NCI-H748 (cell line): ENCODE results near the gene CFAP92.

Experiments
- DNase-seq: peaks from one replicate; lab custom pipeline; 2025; ENCODE audit not compliant: unreplicated experiment; lab: John Stamatoyannopoulos, UW

CFAP92 gene

DNA sequence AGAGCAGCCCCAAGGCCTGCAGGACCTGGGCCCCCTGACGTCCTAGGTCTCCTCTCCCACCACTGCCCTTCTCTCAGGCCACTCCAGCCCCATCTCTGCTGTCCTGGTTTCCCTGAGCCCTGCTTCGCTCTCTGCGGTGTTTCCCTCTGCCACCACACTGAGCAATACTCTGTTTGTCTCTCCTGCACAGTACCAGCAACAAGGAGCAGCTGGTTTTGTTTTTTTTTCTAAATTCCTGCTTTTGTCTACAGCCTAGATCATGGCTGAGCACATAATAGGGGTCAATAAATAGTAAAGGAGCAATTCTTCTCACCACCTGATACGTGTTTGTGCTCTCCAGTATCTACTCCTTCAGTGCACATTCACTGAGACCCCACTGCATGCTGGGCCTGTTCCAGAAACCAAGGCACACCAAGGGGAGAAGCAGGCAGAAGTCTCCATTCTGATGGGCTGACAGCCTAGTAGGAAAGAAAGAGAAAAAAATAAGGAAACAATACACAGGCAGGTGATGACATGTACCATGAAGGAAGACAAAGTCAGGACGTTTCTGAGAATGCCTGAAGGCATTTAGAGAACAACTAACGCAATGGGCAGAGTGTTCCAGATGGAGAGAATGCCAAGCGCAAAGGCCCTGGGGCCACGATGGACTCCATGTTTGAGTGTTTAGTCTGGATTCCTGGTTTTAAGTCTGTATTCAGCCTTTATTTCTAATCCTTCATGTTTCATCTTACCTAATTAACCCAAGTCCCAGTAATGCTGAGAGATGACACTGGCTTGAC lies 120.4 kb downstream of the CFAP92 start:
- peak; percentile 12 for DNase-seq

DNA sequence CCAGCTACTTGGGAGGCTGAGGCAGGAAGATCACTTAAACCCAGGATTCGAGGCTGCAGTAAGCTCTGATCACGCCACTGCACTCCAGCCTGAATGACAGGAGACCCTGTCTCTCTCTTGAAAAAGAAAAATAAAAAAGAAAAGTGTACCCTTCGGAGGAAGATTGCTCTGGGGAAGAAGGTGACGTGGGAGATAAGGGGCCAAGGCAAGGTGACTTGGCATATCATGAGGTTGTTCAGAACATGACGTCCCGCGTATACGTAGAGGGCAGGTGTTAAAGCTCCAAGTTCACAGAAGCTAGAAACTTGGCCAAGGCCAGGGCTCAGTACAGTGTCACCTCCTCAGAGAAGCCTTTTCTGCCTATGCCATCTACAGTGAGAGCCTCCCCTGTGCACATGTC lies 121.1 kb downstream of the CFAP92 start:
- DNase-seq: no peak

DNA sequence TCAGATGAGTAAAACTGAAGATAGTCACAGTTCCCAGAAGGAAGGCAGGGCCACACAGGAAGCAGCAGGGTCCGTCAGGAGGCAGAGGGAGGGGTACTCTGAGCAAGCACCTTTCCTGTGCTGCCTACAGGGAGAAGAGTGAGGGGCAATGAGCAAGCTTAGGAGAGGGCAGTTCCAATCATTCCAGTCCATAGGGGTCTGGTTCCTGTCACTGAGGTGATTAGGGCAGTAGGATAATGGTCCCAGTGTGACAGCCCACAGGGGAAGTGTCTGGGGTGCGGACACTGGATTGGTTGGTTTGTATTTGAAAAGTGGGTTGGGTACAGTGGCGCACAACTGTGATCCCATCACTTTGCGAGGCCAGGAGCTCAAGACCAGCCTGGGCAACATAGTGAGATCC lies 121.6 kb downstream of the CFAP92 start:
- DNase-seq: no peak

DNA sequence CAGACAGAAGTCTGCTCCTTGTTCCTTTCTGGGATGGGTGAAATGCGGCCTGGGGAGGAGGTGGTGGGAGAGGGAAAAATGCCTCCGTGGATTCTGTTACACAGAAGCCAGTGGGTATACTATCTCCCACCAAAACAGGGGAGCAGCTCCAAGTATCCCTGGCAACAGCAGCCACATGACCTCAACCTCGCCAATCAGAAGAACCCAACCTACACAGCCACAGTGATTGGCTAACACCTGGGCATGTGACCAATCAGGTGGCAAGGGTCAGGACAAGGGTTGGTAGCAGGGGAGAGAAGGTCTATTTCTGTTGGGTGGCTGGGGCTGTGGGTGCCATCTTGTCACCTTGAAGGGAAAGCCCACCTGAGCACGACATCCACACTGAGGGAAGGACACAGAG lies 123.5 kb downstream of the CFAP92 start:
- no peak for DNase-seq

DNA sequence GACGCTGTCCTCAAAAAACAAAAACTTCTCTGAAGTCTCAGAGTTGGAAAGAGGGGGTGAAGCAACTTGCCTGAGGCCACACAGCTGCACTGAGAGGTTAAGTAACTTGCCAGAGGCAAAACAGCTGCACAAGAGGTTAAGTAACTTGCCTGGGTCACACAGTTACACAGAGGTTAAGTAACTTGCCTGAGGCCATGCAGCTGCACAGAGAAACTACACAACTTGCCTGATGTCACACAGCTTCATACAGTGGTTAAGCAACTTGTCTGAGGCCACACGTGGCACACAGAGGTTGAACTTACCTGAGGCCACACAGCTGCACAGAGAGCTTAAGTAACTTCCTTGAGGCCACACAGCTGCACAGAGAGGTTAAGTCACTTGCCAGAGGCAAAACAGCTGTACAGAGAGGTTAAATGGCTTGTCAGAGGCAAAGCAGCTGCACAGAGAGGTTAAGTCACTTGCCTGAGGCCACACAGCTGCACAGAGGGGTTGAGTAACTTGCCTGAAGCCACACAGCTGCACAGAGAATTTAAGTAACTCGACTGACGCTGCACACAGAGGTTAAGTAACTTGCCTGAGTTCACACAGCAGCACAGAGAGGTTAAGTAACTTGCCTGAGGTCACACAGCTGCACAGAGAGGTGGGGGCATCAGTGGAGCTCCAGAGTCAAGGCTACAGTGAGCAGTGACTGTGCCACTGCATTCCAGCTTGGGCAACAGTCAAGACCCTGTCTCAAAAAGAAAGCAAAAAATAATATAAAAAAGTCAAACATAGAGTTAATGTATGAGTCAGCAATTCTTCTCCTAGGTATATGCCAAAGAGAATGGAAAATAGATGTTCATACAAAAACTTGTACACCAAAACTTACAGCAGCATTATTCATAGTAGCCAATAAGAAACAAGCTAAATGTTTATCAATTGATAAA lies 126.4 kb downstream of the CFAP92 start:
- no peak for DNase-seq

DNA sequence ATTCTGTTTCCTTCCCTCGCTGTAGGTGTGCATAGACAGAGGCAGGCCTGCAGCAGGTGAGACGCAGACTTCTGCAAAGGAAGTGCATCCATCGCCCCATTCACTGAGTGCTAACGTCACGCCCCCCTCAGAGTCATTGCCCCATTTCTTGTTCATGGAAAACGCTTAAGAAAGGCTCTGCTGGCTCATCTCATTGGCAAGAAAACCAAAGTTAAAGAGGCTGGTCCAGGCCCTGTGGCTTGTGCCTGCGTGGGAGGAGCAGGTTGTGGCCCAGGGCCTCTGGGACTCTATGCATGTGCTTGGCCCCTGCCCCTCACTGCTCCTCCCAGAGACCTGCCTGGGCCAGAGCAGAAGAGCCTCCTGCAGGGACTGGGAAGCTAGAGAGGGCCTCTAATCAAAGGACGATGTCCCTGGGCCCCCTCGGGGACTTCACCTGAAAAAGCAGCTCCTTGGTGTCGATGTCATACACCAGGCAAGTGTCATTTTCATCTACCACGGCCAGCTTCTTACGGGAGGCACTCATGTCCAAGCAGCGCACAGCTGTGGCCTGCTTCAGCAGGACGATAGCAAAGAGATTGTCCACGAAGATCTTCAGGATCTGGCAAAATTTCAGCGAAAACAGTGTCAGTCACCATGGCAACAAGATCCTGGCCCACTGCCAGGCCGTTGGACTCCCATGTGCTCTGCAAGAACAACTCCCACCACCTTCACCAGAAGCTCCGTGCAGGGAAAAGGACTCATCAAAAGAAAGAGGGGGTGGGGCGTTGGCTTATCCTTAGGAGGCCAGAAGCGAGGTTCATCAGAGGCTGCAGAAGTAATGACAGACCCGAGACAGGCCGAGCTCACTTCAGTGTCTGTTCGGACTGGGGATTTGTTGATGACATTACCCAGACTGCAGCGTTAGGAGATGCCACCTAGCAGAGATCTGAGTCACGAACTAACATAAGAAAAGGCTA lies 128.7 kb downstream of the CFAP92 start:
- DNase-seq: peak; percentile 27

DNA sequence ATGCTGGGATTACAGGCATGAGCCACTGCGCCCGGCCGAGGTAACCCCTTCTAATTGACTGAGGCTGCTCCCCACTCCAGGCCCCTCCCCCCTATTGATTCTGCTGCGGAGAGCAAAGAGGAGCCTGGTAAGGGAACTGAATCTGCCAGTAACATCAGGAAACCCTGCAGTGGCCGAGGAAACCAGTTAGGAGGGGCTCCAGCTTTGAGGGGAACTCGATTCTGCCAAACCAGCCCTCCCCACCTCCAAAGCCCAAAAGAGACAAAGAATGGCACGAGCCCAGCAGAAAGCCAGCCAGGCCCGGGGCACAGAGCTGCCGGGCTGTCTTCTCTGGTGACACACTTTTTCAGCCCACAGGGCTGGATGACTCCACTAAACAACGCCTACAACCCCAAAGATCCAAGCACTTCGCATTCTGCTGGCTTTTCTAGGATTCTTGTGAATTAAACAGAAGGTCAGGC lies 129.5 kb downstream of the CFAP92 start:
- no peak for DNase-seq

DNA sequence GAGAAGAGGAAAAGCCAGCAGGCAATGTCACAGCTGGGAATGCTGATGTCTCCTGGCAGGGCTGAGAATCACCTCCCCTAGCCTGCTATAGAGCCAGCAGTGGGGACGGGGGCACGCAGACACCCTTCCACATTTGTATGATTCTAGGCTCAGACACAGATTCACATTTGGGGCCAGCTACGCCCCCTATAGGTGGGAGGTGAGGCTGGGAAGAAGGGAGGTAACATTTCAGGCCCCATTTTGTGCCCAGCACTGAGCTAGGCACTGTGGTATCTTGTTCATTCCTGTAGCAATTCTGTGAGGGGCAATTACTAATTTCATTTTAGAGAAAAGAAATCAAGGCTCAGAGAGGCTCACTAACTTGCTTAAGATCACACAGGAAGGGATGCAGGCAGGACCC lies 130.3 kb downstream of the CFAP92 start:
- DNase-seq: no peak

DNA sequence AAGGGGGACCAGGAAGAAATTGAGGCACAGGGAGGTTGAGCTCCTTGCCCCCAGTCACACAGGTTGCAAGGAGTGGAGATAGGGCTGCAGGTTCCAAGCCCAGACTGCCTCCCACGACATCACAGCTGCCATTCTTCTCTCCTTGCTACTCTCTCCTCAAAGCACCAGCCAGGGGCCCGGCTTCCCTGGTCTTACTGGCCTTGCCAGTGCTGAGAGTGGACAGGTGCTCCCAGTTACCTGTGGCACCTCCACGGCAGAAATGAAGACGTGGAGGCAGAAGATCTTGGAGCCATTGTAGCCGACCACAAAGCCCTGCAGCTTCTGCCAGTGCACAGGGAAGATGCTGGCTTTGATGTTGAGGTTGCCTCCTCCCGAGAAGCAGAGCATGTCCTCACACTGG lies 132.4 kb downstream of the CFAP92 start:
- no peak for DNase-seq
